Measurements from ENCODE around the gene NCKAP5L.
"Not testable (repeated sequence)": the region's sequence is repeated elsewhere in the genome, so short reads cannot be mapped to it uniquely, and the experiment has no call there.

The NCKAP5L gene

DNA sequence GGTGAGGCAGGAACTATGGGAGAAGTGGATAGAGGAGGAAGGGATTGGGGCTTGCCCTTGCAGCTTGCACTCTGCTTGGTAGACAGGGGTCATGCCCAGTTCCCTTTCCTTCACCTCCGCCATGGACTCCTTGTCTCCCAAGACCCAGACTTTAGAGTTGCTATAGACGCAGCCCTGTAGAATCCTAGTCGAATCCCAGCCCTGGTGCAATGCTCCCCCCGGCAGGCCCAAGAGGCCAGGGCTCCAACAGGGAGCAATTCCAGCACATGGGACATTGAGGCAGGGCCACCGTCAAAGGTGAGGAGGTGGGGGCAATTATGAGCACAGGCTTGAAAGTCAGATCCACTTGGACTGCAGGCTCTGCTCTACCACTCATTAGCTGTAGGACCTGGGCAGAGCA, 44.2 kb upstream of the NCKAP5L start:
- Histone ChIP-seq H3K9me3 (ENCODE audit: insufficient read depth, low read length) (no peaks in the 10 kb centered on the region), H3K4me2 (ENCODE audit: low read length) (no peak overlapping the region), H3K4me1 (ENCODE audit: low read length) (no peaks in the 10 kb centered on the region)

DNA sequence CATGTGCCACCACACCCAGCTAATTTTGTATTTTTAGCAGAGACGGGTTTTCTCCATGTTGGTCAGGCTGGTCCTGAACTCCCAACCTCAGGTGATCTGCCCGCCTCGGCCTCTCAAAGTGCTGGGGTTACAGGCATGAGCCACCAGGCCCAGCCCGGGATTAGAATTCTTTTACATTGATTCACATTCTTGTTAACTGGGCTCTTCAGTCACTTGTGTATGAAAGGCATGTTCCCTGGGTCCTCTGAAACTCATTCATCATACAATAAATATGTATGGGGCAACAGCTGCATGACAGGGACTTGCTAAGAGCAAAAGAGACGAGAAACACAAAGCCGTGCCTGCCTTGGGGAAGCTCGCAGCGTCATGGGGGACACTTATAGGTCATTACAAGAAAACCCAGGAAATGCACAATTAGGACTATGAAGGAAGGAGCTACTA, 43.6 kb upstream of the NCKAP5L start:
- H3K36me3 ChIP-seq (replicated peaks; ENCODE audit: low read depth, low read length); H4K20me1 ChIP-seq (ENCODE audit: insufficient read depth, low read length); H3K9me3 ChIP-seq (ENCODE audit: insufficient read depth, low read length); H3K79me2 ChIP-seq (ENCODE audit: low read length); H2AFZ ChIP-seq (ENCODE audit: low read depth, low read length); H3K27ac ChIP-seq (ENCODE audit: low read length); H3K27me3 ChIP-seq (ENCODE audit: low read depth, low read length); H3K4me2 ChIP-seq (ENCODE audit: low read length); H3K9ac ChIP-seq (ENCODE audit: low read length); H3K4me1 ChIP-seq (ENCODE audit: low read length); H3K4me3 ChIP-seq (ENCODE audit: low read length): not testable (repeated sequence)

More for the DNA sequence above, 44.2 kb upstream of the NCKAP5L start:
- Histone ChIP-seq H3K27ac (ENCODE audit: low read length) (no peak overlapping the region), H3K79me2 (ENCODE audit: low read length) (no peaks in the 10 kb centered on the region), H4K20me1 (ENCODE audit: insufficient read depth, low read length) (no peaks in the 10 kb centered on the region), H3K9ac (ENCODE audit: low read length) (no peak overlapping the region), H3K4me3 (ENCODE audit: low read length) (no peak overlapping the region), H2AFZ (ENCODE audit: low read depth, low read length) (no peak overlapping the region), H3K36me3 (replicated peaks; ENCODE audit: low read depth, low read length) (no peaks in the 10 kb centered on the region), H3K27me3 (ENCODE audit: low read depth, low read length) (peaks cover 5% of the 10 kb centered on the region; the same call in 1 of the 2 replicates)
- TF ChIP-seq, protein P1, sequence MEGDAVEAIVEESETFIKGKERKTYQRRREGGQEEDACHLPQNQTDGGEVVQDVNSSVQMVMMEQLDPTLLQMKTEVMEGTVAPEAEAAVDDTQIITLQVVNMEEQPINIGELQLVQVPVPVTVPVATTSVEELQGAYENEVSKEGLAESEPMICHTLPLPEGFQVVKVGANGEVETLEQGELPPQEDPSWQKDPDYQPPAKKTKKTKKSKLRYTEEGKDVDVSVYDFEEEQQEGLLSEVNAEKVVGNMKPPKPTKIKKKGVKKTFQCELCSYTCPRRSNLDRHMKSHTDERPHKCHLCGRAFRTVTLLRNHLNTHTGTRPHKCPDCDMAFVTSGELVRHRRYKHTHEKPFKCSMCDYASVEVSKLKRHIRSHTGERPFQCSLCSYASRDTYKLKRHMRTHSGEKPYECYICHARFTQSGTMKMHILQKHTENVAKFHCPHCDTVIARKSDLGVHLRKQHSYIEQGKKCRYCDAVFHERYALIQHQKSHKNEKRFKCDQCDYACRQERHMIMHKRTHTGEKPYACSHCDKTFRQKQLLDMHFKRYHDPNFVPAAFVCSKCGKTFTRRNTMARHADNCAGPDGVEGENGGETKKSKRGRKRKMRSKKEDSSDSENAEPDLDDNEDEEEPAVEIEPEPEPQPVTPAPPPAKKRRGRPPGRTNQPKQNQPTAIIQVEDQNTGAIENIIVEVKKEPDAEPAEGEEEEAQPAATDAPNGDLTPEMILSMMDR (IDR thresholded peaks at IDR 0.05; ENCODE audit: low read depth, low read length), result no peak
- TF ChIP-seq EZH2phosphoT487 (IDR thresholded peaks at IDR 0.05; ENCODE audit: low read depth), result no peak

DNA sequence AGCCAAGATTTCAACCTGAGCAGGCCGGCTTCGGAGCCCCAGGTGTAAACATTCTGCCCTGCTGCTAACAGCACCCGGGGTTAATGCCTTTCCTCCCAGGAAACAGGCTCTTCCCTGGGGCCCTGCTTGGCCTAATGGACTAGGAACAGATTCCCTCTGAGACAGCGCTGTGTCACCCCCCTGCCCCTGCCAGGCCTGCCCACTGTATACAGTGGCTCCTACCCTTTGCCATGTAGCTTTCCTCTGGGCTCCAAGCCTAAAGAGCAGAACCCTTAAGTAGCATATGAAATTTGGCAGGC, 43.0 kb upstream of the NCKAP5L start:
- Histone ChIP-seq H3K4me2 (ENCODE audit: low read length) (no peak overlapping the region), H4K20me1 (ENCODE audit: insufficient read depth, low read length) (no peaks in the 10 kb centered on the region), H3K4me3 (ENCODE audit: low read length) (no peak overlapping the region), H2AFZ (ENCODE audit: low read depth, low read length) (no peak overlapping the region), H3K79me2 (ENCODE audit: low read length) (no peaks in the 10 kb centered on the region), H3K36me3 (replicated peaks; ENCODE audit: low read depth, low read length) (no peaks in the 10 kb centered on the region), H3K27ac (ENCODE audit: low read length) (no peak overlapping the region), H3K9ac (ENCODE audit: low read length) (no peak overlapping the region), H3K4me1 (ENCODE audit: low read length) (no peaks in the 10 kb centered on the region), H3K27me3 (ENCODE audit: low read depth, low read length) (peaks cover 5% of the 10 kb centered on the region; the same call in 1 of the 2 replicates), H3K9me3 (ENCODE audit: insufficient read depth, low read length) (no peaks in the 10 kb centered on the region)
- TF ChIP-seq, protein P1 (IDR thresholded peaks at IDR 0.05; ENCODE audit: low read depth, low read length), result no peak
- no peak for TF ChIP-seq EZH2phosphoT487 (IDR thresholded peaks at IDR 0.05; ENCODE audit: low read depth)

DNA sequence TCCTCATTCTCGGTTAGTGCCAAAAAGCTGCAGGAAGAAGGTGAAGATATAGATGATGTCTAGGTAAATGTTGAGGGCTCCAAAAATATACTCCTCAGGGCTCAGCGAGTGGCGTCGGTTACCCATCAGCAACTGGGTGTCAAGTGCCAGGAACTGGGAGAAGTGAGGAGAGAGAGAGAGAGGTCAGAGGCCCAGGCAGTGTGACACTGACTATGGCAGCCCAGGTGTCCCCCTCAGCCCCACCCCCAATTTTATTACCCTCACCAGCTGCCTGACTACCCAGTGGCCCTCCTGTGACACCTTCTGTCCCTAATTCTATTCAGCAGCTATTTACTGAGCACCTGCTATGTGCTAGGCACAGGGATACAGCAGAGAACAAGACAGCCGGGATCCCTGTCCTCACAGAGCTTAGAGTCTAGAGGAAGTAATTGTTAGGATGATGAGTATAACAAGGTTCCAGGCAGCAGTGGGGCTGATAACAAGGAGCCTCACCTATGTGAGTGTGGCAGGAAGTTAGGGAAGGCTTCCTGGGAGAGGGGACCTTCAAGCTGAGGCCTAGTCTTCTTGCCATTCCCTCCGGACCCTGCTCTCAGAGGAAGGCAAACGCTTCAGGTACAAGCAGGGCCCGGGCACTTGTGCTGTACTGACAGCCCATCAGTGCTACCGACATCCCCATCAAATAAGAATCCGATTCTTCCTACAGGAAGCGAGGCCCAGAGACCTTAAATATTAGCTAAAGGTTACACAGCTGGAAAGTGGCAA, 42.5 kb upstream of the NCKAP5L start:
- peaks cover 5% of the 10 kb centered on the region; the same call in 1 of the 2 replicates for H3K27me3 ChIP-seq (ENCODE audit: low read depth, low read length)
- H2AFZ ChIP-seq (ENCODE audit: low read depth, low read length), result no peak overlapping the region
- no peak overlapping the region for H3K4me3 ChIP-seq (ENCODE audit: low read length)
- no peaks in the 10 kb centered on the region for H3K79me2 ChIP-seq (ENCODE audit: low read length)
- no peaks in the 10 kb centered on the region for H4K20me1 ChIP-seq (ENCODE audit: insufficient read depth, low read length)
- no peak overlapping the region for H3K9ac ChIP-seq (ENCODE audit: low read length)
- no peak for TF ChIP-seq EZH2phosphoT487 (IDR thresholded peaks at IDR 0.05; ENCODE audit: low read depth)
- TF ChIP-seq, protein P1 (IDR thresholded peaks at IDR 0.05; ENCODE audit: low read depth, low read length), result no peak
- H3K4me2 ChIP-seq (ENCODE audit: low read length), result no peak overlapping the region
- H3K9me3 ChIP-seq (ENCODE audit: insufficient read depth, low read length), result no peaks in the 10 kb centered on the region
- no peaks in the 10 kb centered on the region for H3K36me3 ChIP-seq (replicated peaks; ENCODE audit: low read depth, low read length)
- no peaks in the 10 kb centered on the region for H3K4me1 ChIP-seq (ENCODE audit: low read length)
- no peak overlapping the region for H3K27ac ChIP-seq (ENCODE audit: low read length)
